GM12864 (cell line): ENCODE results near the gene TRIO.

Experiments used
- DNase-seq: peaks from one replicate; pipeline ENCODE4 v3.0.0-alpha.2; 2011; ENCODE audit warnings: low read depth
- H3K4me3 ChIP-seq: 2 replicates; pipeline ENCODE4 v1.5.1; 2011; ENCODE audit warnings: mild to moderate bottlenecking, low read depth, low read length, control low read depth
- TF ChIP-seq, protein P1 (sequence below): IDR thresholded peaks from 2 replicates; pipeline ENCODE4 v1.5.1; 2011; ENCODE audit warnings: low read depth, mild to moderate bottlenecking, moderate library complexity, low read length, control low read depth, inconsistent platforms; ENCODE audit errors: missing control alignments

The TRIO gene

DNA sequence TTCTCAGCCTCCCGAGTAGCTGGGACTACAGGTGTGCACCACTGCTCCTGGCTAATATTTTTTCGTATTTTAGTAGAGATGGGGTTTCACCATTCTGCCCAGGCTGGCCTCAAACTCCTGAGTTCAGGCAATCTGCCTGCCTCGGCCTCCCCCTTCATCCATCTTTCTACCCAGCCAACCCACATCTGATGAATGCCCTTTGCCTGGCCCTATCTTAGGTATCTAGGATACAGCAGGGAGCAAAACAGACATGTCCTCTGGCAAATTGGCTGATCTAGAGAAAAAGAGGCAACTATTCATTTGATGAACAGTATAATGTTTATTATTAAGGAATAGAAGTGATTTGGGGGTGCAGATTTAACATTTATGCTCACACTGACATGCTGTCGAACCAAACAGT, 123.0 kb downstream of the TRIO start:
- DNase-seq = no peak
- no peak overlapping the region for H3K4me3 ChIP-seq
- TF ChIP-seq, protein P1, sequence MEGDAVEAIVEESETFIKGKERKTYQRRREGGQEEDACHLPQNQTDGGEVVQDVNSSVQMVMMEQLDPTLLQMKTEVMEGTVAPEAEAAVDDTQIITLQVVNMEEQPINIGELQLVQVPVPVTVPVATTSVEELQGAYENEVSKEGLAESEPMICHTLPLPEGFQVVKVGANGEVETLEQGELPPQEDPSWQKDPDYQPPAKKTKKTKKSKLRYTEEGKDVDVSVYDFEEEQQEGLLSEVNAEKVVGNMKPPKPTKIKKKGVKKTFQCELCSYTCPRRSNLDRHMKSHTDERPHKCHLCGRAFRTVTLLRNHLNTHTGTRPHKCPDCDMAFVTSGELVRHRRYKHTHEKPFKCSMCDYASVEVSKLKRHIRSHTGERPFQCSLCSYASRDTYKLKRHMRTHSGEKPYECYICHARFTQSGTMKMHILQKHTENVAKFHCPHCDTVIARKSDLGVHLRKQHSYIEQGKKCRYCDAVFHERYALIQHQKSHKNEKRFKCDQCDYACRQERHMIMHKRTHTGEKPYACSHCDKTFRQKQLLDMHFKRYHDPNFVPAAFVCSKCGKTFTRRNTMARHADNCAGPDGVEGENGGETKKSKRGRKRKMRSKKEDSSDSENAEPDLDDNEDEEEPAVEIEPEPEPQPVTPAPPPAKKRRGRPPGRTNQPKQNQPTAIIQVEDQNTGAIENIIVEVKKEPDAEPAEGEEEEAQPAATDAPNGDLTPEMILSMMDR = no peak

DNA sequence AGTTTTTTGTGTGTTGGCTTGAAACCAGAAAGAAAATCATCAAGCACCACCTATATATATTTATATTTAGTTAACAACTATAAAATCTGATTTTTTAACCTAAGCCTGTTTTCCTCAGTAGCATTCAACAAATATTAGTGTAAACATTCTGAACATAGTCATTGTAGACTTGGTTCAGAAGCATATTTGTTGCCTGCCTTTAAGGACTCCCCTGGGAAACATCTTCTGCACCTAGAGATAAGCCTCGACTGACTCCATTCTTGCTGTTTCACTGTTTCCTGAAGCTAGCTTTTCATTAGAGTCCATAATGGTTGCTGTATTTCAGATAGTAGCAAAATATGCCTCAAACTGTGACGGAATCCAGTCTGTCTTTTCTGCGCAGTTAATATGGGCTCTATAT, 123.5 kb downstream of the TRIO start:
- H3K4me3 ChIP-seq = no peak overlapping the region
- TF ChIP-seq, protein P1 = no peak

DNA sequence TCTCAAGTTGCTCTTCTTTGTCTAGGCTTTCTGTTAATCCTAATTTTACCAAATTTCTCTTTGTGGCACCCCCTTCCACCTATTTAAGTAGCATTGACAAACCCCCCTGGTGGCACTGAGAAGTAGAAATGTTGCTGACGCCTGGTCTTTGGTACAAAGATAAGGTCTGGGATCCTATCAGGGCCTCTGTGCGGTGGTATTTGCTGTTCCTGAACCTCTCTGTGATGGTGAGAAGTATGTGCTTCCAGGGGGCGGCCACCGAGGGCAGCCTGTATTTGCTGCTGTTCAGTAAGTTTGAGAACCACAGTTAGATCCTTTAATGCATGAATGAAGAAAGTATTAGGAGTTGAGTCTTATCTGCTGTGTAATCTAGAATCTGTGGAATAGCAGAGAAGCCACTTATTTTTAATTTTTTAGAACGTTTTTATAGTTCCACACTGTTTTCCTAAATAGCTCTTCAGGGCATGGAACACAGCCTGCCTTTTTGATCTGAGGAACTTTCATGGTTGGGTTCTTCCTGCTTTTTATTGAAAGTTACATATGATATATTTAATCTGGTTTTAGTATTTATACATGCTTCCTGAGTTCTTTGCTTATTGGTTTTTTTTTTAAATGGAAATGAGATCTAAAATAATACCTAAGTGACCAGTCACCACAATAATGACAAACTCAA, 124.2 kb downstream of the TRIO start:
- no peak overlapping the region for H3K4me3 ChIP-seq
- TF ChIP-seq, protein P1 = peak; percentile 6
- no peak for DNase-seq

More for the DNA sequence above, 123.5 kb downstream of the TRIO start:
- DNase-seq = no peak

DNA sequence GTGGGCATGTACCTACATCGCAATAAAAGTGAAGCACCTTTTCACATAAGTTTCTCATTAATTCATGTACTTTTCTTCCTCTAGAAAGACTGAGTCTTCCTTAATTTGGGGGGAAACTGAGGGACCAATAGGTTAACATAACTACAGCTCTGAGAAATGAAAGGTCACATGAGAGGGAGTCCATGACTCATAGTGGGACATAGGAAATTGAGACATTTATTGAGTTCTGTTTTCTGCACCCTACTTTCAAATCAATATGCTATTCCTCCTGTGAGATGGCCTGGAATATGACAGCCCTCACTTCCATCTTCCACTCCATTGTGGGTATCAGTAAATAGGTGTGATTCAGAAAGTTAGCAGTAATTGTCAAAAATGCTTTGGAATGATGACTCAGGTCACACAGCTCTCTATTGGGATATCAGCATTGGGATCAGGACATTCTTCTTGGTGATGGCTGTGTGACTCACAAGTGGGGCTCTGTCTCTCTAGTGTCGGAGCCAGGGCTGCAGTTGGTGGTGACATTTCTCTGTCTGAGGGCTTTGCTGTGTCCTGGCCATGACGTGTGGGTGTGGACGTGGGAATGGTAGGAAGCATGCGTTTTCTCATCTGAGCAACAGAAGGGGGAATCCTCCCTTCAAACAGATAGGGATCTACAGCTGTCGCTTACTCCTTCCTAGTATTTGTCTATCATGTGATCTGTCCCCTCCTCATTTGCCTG, 125.0 kb downstream of the TRIO start:
- TF ChIP-seq, protein P1 = no peak
- no peak overlapping the region for H3K4me3 ChIP-seq
- no peak for DNase-seq

DNA sequence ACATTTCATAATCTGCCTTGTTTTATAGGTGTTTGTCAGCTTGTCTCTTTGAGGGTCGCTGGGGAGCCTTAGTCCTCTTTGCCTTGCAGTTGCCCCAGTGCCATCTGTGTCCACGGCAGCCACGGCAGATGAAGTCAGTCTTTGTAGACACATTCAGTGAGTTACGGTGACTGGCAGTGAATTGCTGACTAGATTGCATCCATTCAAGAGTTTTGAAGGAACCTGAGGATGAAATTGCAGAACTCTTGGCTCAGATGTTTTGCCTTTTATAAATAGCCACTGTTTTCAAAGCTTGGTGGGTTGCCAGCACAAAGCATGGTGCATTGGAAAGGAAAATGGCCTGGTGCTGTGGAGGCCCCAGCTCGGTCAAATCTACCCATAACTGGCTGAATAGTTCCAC, 125.6 kb downstream of the TRIO start:
- TF ChIP-seq, protein P1 = no peak
- DNase-seq = no peak
- no peak overlapping the region for H3K4me3 ChIP-seq

DNA sequence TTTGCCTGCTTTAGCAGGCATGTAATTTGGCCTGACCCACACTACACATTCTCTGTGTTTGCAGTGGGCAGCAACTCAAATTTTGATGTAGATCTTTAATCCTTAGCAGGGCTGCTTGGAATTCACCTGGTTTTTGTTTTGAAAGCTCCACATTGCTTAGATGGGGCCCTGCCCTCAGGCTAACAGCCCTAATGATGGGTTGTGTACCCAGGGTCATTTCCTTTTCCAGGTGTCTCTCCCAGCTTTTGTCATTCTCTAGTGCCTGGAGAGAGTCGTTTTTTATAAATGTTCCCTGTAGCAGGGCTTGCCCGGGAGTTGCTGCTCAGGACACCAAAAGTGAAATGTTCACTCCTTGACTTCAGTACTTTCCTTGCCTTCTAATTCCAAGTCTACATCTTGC, 126.3 kb downstream of the TRIO start:
- TF ChIP-seq, protein P1 = no peak

More for the DNA sequence above, 126.3 kb downstream of the TRIO start:
- DNase-seq = no peak
- no peak overlapping the region for H3K4me3 ChIP-seq
